Prostate gland (tissue), 2 donors: Measurements from ENCODE around the gene AKAP13.

ENCODE experiments used
- CTCF ChIP-seq, 4 experiments: fragments of 200-600 bp in 2 of 4; fragments of 450-650 bp in 2 of 4; sonication (generic) in 2 of 4; IDR thresholded peaks; 1 replicate in 3 of 4; 2 replicates in 1 of 4; pipeline ENCODE4 v1.5.1; 2016 to 2019; ENCODE audit warnings: antibody characterized with exemption in 4 of 4, mild to moderate bottlenecking in 2 of 4, moderate library complexity in 2 of 4
- POLR2A ChIP-seq: fragments of 450-650 bp; IDR thresholded peaks from one replicate; pipeline ENCODE4 v1.6.1; 2016; ENCODE audit warnings: antibody characterized with exemption, mild to moderate bottlenecking
- POLR2AphosphoS5 ChIP-seq: sonication (generic); formaldehyde crosslinking; IDR thresholded peaks from one replicate; pipeline ENCODE4 v1.6.1; 2017; ENCODE audit warnings: antibody characterized with exemption

- TF ChIP-seq CTCF (IDR thresholded peaks at IDR 0.05) (no peak), POLR2A (no peak), POLR2AphosphoS5 (no peak)
Measured at GRCh38 chr15:85480923-85481322, 100.5 kb downstream of the AKAP13 start.
